GM18508 (cell line): ENCODE measurements around the gene GPR89B.
A peak's percentile ranks its signal among the peaks of the same experiment; 100 is the strongest.
"Not testable (repeated sequence)": the region's sequence is repeated elsewhere in the genome, so short reads cannot be mapped to it uniquely, and the experiment has no call there.

ENCODE experiments used
- ATAC-seq: cut with Tn5 transposase; IDR thresholded peaks from one replicate; pipeline ENCODE4 v1.9.1; 2021; ENCODE audit warnings: moderate number of reproducible peaks; ENCODE audit not compliant: insufficient read depth, unreplicated experiment

The GPR89B gene

GRCh38 chr1:148024918-148025317 is 96.7 kb downstream of the GPR89B start:
- ATAC-seq, result not testable (repeated sequence)

GRCh38 chr1:148027004-148027403 is 98.8 kb downstream of the GPR89B start:
- not testable (repeated sequence) for ATAC-seq

GRCh38 chr1:148032247-148032646 is 104.0 kb downstream of the GPR89B start:
- ATAC-seq, result not testable (repeated sequence)

GRCh38 chr1:148032690-148033089 is 104.5 kb downstream of the GPR89B start:
- not testable (repeated sequence) for ATAC-seq

- ATAC-seq, result not testable (repeated sequence)
These were observed 104.9 kb downstream of the GPR89B start for GRCh38 chr1:148033147-148033546.

GRCh38 chr1:148037850-148038461 is 109.7 kb downstream of the GPR89B start:
- not testable (repeated sequence) for ATAC-seq

- ATAC-seq, result peak; percentile 81
These were observed 110.5 kb downstream of the GPR89B start for GRCh38 chr1:148038462-148039333.
